ENCODE data around the gene CDH4. TPM values are rescaled to one million over a fixed set of nuclear protein-coding genes. Genes with fewer than 3 reads are reported as not detected.

The CDH4 gene
- total RNA-seq, 1 donor from 2014 or later = 0.99 TPM

- Mint-ChIP-seq H3K9me3 (ENCODE audit: low read depth) (no peaks in the 10 kb centered on the region), H3K27me3 (ENCODE audit: low read depth) (peaks cover 9% of the 10 kb centered on the region), H3K4me3 (ENCODE audit: unreplicated experiment) (no peak overlapping the region), H3K27ac (ENCODE audit: unreplicated experiment) (no peak overlapping the region), H3K4me1 (ENCODE audit: low read depth) (no peaks in the 10 kb centered on the region), H3K36me3 (ENCODE audit: low read depth) (no peaks in the 10 kb centered on the region)
- TF ChIP-seq CTCF (IDR thresholded peaks at IDR 0.05) = no peak
- no peak for DNase-seq (ENCODE audit: low spot score)
These were observed 320.7 kb downstream of the CDH4 start for GRCh38 chr20:61572789-61573188.

DNA sequence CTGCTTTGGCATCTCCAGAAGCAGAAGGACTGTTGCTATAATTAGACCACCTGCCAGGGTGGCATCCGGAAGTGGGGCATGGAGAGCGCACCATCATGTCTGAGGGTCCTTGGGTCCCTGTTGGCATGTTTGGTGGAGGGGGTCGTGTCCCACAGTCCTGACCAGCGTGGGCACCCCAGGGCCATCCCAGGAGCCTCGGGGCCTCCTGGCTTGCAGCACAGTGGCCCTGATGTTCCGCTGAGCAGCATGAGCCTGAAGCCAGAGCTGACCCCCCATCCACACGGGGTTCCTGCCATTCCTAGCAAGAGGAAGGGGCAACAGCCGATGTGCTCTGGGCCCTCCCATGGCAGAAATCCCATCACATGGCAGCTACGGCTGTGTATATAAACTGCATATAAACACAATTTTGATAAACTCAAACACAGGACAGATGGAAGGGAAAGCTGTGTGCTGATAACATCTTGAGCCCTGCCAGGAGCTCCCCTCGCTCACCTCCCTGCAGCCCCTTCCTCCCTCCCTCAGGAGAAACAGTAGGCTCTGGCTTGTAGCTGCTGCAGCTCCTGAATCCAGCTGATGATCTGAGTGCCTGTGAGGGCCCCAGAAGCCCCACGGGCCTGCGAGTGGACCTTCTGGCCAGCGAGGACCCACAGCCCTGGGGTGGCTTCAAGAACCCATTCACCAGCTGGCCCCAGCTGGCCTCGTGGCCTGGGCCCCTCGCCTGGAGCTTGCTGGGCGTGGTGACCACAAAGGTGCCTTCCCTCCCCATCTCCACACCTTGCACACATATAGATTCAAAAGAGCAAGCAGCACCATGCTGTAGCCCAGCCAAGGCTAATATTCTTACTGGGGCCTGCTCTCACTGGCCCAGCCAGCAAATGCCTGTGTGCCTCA lies 321.6 kb downstream of the CDH4 start:
- Mint-ChIP-seq H3K9me3 (ENCODE audit: low read depth) (no peaks in the 10 kb centered on the region), H3K27ac (ENCODE audit: unreplicated experiment) (no peak overlapping the region), H3K27me3 (ENCODE audit: low read depth) (peaks cover 9% of the 10 kb centered on the region), H3K4me1 (ENCODE audit: low read depth) (no peaks in the 10 kb centered on the region), H3K4me3 (ENCODE audit: unreplicated experiment) (no peak overlapping the region), H3K36me3 (ENCODE audit: low read depth) (no peaks in the 10 kb centered on the region)
- peak; percentile 79 for DNase-seq (ENCODE audit: low spot score)
- no peak for TF ChIP-seq CTCF (IDR thresholded peaks at IDR 0.05)

DNA sequence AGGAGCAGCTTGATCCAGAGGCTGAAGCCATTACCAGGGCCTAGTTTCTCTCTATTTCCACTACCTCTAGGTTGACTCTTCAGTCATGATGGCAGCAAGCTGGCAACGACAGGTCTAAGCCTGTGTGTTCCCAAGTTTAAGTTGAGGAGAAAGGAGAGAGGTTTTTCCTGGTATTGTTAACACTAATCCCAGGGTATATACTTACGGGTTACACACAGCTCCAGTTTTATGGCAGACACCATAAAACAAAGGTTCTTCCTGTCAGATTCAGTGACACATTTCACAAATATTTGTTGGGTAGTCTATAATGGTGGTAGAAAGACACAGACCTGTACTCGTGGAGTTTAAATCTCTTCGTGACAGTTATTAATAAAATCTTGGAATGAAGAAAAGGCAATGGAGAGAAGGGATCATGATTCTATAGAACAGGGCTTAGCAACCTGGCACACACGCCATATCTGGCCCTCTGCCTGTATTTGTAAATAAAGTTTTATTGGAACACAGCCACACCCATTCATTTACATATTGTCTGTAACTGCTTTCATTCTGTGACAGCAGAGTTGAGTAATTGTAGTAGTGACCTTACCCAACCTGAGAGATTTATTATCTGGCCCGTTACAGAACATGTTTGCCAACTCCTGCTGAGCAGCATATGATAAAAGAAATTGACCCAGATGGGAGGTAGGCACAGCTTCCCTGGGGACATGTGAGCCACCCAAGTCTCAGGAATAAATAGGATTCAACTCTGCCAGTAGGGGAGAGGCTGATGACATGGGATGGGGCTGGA lies 323.3 kb downstream of the CDH4 start:
- Mint-ChIP-seq H3K4me3 (ENCODE audit: unreplicated experiment) (no peak overlapping the region), H3K9me3 (ENCODE audit: low read depth) (no peaks in the 10 kb centered on the region), H3K27me3 (ENCODE audit: low read depth) (peaks cover 4% of the 10 kb centered on the region), H3K36me3 (ENCODE audit: low read depth) (no peaks in the 10 kb centered on the region), H3K27ac (ENCODE audit: unreplicated experiment) (no peak overlapping the region), H3K4me1 (ENCODE audit: low read depth) (no peaks in the 10 kb centered on the region)
- no peak for DNase-seq (ENCODE audit: low spot score)
- TF ChIP-seq CTCF (IDR thresholded peaks at IDR 0.05) = no peak

GRCh38 chr20:61576372-61576771 lies 324.3 kb downstream of the CDH4 start:
- no peak for TF ChIP-seq CTCF (IDR thresholded peaks at IDR 0.05)
- Mint-ChIP-seq H3K27me3 (ENCODE audit: low read depth) (no peaks in the 10 kb centered on the region), H3K27ac (ENCODE audit: unreplicated experiment) (no peak overlapping the region), H3K36me3 (ENCODE audit: low read depth) (no peaks in the 10 kb centered on the region), H3K4me3 (ENCODE audit: unreplicated experiment) (no peak overlapping the region), H3K9me3 (ENCODE audit: low read depth) (no peaks in the 10 kb centered on the region), H3K4me1 (ENCODE audit: low read depth) (no peaks in the 10 kb centered on the region)
- no peak for DNase-seq (ENCODE audit: low spot score)

- Mint-ChIP-seq H3K9me3 (ENCODE audit: low read depth) (no peaks in the 10 kb centered on the region), H3K4me3 (ENCODE audit: unreplicated experiment) (no peak overlapping the region), H3K4me1 (ENCODE audit: low read depth) (no peaks in the 10 kb centered on the region), H3K27me3 (ENCODE audit: low read depth) (no peaks in the 10 kb centered on the region), H3K27ac (ENCODE audit: unreplicated experiment) (no peak overlapping the region), H3K36me3 (ENCODE audit: low read depth) (no peaks in the 10 kb centered on the region)
- no peak for TF ChIP-seq CTCF (IDR thresholded peaks at IDR 0.05)
- no peak for DNase-seq (ENCODE audit: low spot score)
These were observed 325.0 kb downstream of the CDH4 start for GRCh38 chr20:61577065-61577464.
